Naive thymus-derived CD8-positive, alpha-beta T cell (primary cell): ENCODE data around the gene IGFN1. TPM values are rescaled to one million over a fixed set of nuclear protein-coding genes. Genes with fewer than 3 reads are reported as not detected.
A peak's percentile ranks its signal among the peaks of the same experiment; 100 is the strongest.

ENCODE experiments used
- ATAC-seq, 2 donors: fragments of 150-1000 bp; cut with Tn5 transposase in 1 of 2; sonication (Bioruptor Pico), chemical (Tn5 transposase) in 1 of 2; 1 replicate in 1 of 2; 2 replicates in 1 of 2; pipeline ENCODE4 v1.10.0; 2021; ENCODE audit warnings: mild to moderate bottlenecking in 2 of 2, moderate library complexity in 2 of 2
- POLR2A ChIA-PET: fragments of 350-600 bp; sonication (Branson Sonifier 250); formaldehyde crosslinking; loops from one replicate; lab custom pipeline; 2021; ENCODE audit warnings: antibody characterized with exemption; lab: Charles Lee
- DNase-seq, 10 donors: peaks; one replicate each; pipeline versions ENCODE4 v3.0.0 to v3.0.0-alpha.2; 2020 to 2022
- H3K27ac Mint-ChIP-seq, 10 donors: one replicate each; pipeline ENCODE4 v1.8.0; 2020 to 2022; ENCODE audit warnings: mild to moderate bottlenecking in 10 of 10, mixed read lengths in 10 of 10, moderate library complexity in 4 of 10, inconsistent platforms in 1 of 10
- H3K27me3 Mint-ChIP-seq, 5 donors: one replicate each; pipeline ENCODE4 v1.8.0; 2021 to 2022; ENCODE audit warnings: mixed read lengths in 5 of 5
- H3K36me3 Mint-ChIP-seq, 3 donors: one replicate each; pipeline ENCODE4 v1.8.0; 2020 to 2022; ENCODE audit warnings: mixed read lengths in 3 of 3, mild to moderate bottlenecking in 2 of 3, inconsistent platforms in 1 of 3
- H3K4me1 Mint-ChIP-seq, 4 donors: one replicate each; pipeline ENCODE4 v1.8.0; 2021 to 2022; ENCODE audit warnings: mixed read lengths in 4 of 4
- H3K4me3 Mint-ChIP-seq, 10 donors: one replicate each; pipeline ENCODE4 v1.8.0; 2020 to 2022; ENCODE audit warnings: mild to moderate bottlenecking in 10 of 10, mixed read lengths in 10 of 10, moderate library complexity in 6 of 10, inconsistent platforms in 1 of 10
- H3K9me3 Mint-ChIP-seq, 9 donors: one replicate each; pipeline ENCODE4 v1.8.0; 2020 to 2022; ENCODE audit warnings: mixed read lengths in 9 of 9, mild to moderate bottlenecking in 3 of 9, inconsistent platforms in 1 of 9, moderate library complexity in 1 of 9
- polyA plus RNA-seq, 3 donors: library from polyadenylated mRNA; unstranded; fragments of 300-500 nt; fragmentation: Illumina TruSeq; gene quantifications; one replicate each; pipeline ENCODE4 v1.2.3, GENCODE V29; 2021
- total RNA-seq, 8 experiments: library from RNA in 2 of 8; stranded (reverse) in 2 of 8; gene quantifications; one replicate each; pipeline ENCODE4 v1.2.3 and lab custom pipeline; 2021 to 2026

Gene IGFN1
- total and polyA plus RNA-seq, 5 experiments from 2014 or later: not detected

GRCh38 chr1:201194046-201194445 is 3.4 kb downstream of the IGFN1 start:
- Mint-ChIP-seq H3K27ac (no peak overlapping the region), H3K36me3 (no peaks in the 10 kb centered on the region), H3K27me3 (peaks cover 0 to 12% (median 10%) of the 10 kb centered on the region in 5 donors), H3K9me3 (no peaks in the 10 kb centered on the region), H3K4me3 (no peak overlapping the region), H3K4me1 (no peaks in the 10 kb centered on the region)
- DNase-seq (no peak), ATAC-seq (no peak)
- POLR2A ChIA-PET: no interaction called here

- no peak for ATAC-seq
These were observed 8.0 kb downstream of the IGFN1 start for GRCh38 chr1:201198598-201198997.

GRCh38 chr1:201205036-201205435 is 14.4 kb downstream of the IGFN1 start:
- H3K27me3 Mint-ChIP-seq: peaks cover 0 to 32% (median 3%) of the 10 kb centered on the region in 5 donors
- POLR2A ChIA-PET: no interaction called here
- H3K9me3 Mint-ChIP-seq: peaks cover 0 to 2% (median 0%) of the 10 kb centered on the region in 9 donors
- no peak overlapping the region for H3K4me3 Mint-ChIP-seq
- no peaks in the 10 kb centered on the region for H3K36me3 Mint-ChIP-seq
- no peak overlapping the region for H3K27ac Mint-ChIP-seq
- no peaks in the 10 kb centered on the region for H3K4me1 Mint-ChIP-seq
- no peak for ATAC-seq
- DNase-seq: no peak

More at GRCh38 chr1:201198598-201198997, 8.0 kb downstream of the IGFN1 start:
- no peaks in the 10 kb centered on the region for H3K36me3 Mint-ChIP-seq
- no peak for DNase-seq
- no peaks in the 10 kb centered on the region for H3K27me3 Mint-ChIP-seq
- no peaks in the 10 kb centered on the region for H3K9me3 Mint-ChIP-seq
- H3K4me3 Mint-ChIP-seq: no peak overlapping the region
- H3K27ac Mint-ChIP-seq: no peak overlapping the region
- POLR2A ChIA-PET: no interaction called here
- no peaks in the 10 kb centered on the region for H3K4me1 Mint-ChIP-seq

GRCh38 chr1:201206176-201206575 is 15.6 kb downstream of the IGFN1 start:
- Mint-ChIP-seq H3K36me3 (no peaks in the 10 kb centered on the region), H3K9me3 (peaks cover 0 to 2% (median 0%) of the 10 kb centered on the region in 9 donors), H3K27ac (peak overlapping the region in 1 of 10 donors; percentile 31), H3K27me3 (peaks cover 2 to 40% (median 10%) of the 10 kb centered on the region in 5 donors), H3K4me3 (no peak overlapping the region), H3K4me1 (no peaks in the 10 kb centered on the region)
- POLR2A ChIA-PET: no interaction called here
- DNase-seq: no peak
- ATAC-seq: no peak

- Mint-ChIP-seq H3K4me3 (no peak overlapping the region), H3K36me3 (no peaks in the 10 kb centered on the region), H3K27ac (peak overlapping the region in 1 of 10 donors; percentile 38), H3K27me3 (peaks cover 7 to 49% (median 18%) of the 10 kb centered on the region in 5 donors), H3K9me3 (peaks cover 0 to 2% (median 0%) of the 10 kb centered on the region in 9 donors), H3K4me1 (peaks cover 0 to 3% (median 0%) of the 10 kb centered on the region in 4 donors)
- no peak for DNase-seq
- ATAC-seq: no peak
- POLR2A ChIA-PET: no interaction called here
These were observed 16.4 kb downstream of the IGFN1 start for GRCh38 chr1:201207046-201207445.

- Mint-ChIP-seq H3K9me3 (peaks cover 0 to 2% (median 0%) of the 10 kb centered on the region in 9 donors), H3K4me1 (peaks cover 0 to 3% (median 0%) of the 10 kb centered on the region in 4 donors), H3K36me3 (no peaks in the 10 kb centered on the region), H3K27ac (no peak overlapping the region), H3K27me3 (peaks cover 9 to 61% (median 26%) of the 10 kb centered on the region in 5 donors), H3K4me3 (no peak overlapping the region)
- POLR2A ChIA-PET: no interaction called here
- DNase-seq (no peak), ATAC-seq (no peak)
These were observed 17.6 kb downstream of the IGFN1 start for GRCh38 chr1:201208236-201208635.

GRCh38 chr1:201212056-201212455 is 21.4 kb downstream of the IGFN1 start:
- ATAC-seq (no peak), DNase-seq (no peak)
- peaks cover 0 to 2% (median 0%) of the 10 kb centered on the region in 9 donors for H3K9me3 Mint-ChIP-seq
- H3K27me3 Mint-ChIP-seq: peaks cover 9 to 50% (median 23%) of the 10 kb centered on the region in 5 donors
- H3K36me3 Mint-ChIP-seq: no peaks in the 10 kb centered on the region
- H3K27ac Mint-ChIP-seq: no peak overlapping the region
- H3K4me3 Mint-ChIP-seq: no peak overlapping the region
- H3K4me1 Mint-ChIP-seq: peaks cover 0 to 3% (median 0%) of the 10 kb centered on the region in 4 donors
- POLR2A ChIA-PET: no interaction called here

GRCh38 chr1:201212461-201213055 is 21.9 kb downstream of the IGFN1 start:
- DNase-seq (no peak), ATAC-seq (no peak)
- peaks cover 0 to 3% (median 0%) of the 10 kb centered on the region in 4 donors for H3K4me1 Mint-ChIP-seq
- peaks cover 9 to 45% (median 23%) of the 10 kb centered on the region in 5 donors for H3K27me3 Mint-ChIP-seq
- no peaks in the 10 kb centered on the region for H3K36me3 Mint-ChIP-seq
- H3K9me3 Mint-ChIP-seq: peaks cover 0 to 2% (median 0%) of the 10 kb centered on the region in 9 donors
- no peak overlapping the region for H3K4me3 Mint-ChIP-seq
- POLR2A ChIA-PET: no interaction called here
- H3K27ac Mint-ChIP-seq: no peak overlapping the region

GRCh38 chr1:201213106-201213770 is 22.6 kb downstream of the IGFN1 start:
- DNase-seq (no peak), ATAC-seq (no peak)
- peak overlapping the region in 1 of 10 donors; percentile 60 for H3K27ac Mint-ChIP-seq
- H3K4me3 Mint-ChIP-seq: no peak overlapping the region
- H3K27me3 Mint-ChIP-seq: peaks cover 9 to 43% (median 23%) of the 10 kb centered on the region in 5 donors
- POLR2A ChIA-PET: no interaction called here
- peaks cover 0 to 3% (median 0%) of the 10 kb centered on the region in 4 donors for H3K4me1 Mint-ChIP-seq
- H3K9me3 Mint-ChIP-seq: no peaks in the 10 kb centered on the region
- no peaks in the 10 kb centered on the region for H3K36me3 Mint-ChIP-seq

GRCh38 chr1:201213926-201214325 is 23.3 kb downstream of the IGFN1 start:
- Mint-ChIP-seq H3K4me1 (peaks cover 0 to 3% (median 0%) of the 10 kb centered on the region in 4 donors), H3K9me3 (no peaks in the 10 kb centered on the region), H3K27me3 (peaks cover 9 to 41% (median 23%) of the 10 kb centered on the region in 5 donors), H3K36me3 (no peaks in the 10 kb centered on the region), H3K27ac (no peak overlapping the region), H3K4me3 (no peak overlapping the region)
- no peak for ATAC-seq
- POLR2A ChIA-PET: no interaction called here
- DNase-seq: peak in 1 of 10 donors; percentile 2

- no peak overlapping the region for H3K4me3 Mint-ChIP-seq
- DNase-seq: no peak
- H3K27ac Mint-ChIP-seq: no peak overlapping the region
- H3K4me1 Mint-ChIP-seq: peaks cover 0 to 3% (median 0%) of the 10 kb centered on the region in 4 donors
- no peak for ATAC-seq
- H3K36me3 Mint-ChIP-seq: no peaks in the 10 kb centered on the region
- H3K27me3 Mint-ChIP-seq: peaks cover 8 to 35% (median 23%) of the 10 kb centered on the region in 5 donors
- no peaks in the 10 kb centered on the region for H3K9me3 Mint-ChIP-seq
- POLR2A ChIA-PET: no interaction called here
These were observed 23.8 kb downstream of the IGFN1 start for GRCh38 chr1:201214461-201214860.

- Mint-ChIP-seq H3K4me1 (peaks cover 0 to 3% (median 0%) of the 10 kb centered on the region in 4 donors), H3K4me3 (no peak overlapping the region), H3K27ac (no peak overlapping the region), H3K36me3 (no peaks in the 10 kb centered on the region), H3K9me3 (no peaks in the 10 kb centered on the region), H3K27me3 (peaks cover 7 to 31% (median 23%) of the 10 kb centered on the region in 5 donors)
- POLR2A ChIA-PET: no interaction called here
- DNase-seq (no peak), ATAC-seq (no peak)
These were observed 24.3 kb downstream of the IGFN1 start for GRCh38 chr1:201214886-201215285.
